ENCODE results near the gene CLDN11. TPM values are rescaled to one million over a fixed set of nuclear protein-coding genes. Genes with fewer than 3 reads are reported as not detected.

The CLDN11 gene
- total and polyA plus RNA-seq, 4 donors: 0.28 to 3.3 (median 1.9) TPM

DNA sequence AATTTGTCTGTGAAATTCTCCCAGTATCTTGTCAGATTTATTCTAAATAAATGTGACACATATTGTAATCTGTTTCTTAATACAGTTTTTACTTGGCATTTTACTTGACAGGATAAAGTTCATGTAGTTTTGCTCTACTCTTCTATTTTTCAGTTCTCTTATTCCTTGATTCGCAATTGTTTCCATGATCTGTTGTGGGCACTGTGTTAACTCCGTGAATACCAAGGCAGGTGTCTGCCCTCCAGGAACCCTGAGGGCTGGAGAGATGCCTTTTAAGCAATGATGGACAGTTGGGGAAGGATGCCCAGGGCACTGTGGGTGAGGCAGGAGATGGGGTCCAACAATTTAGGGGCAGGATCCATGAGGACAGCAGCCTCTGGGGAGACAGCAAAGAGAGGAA, 3.1 kb downstream of the CLDN11 start:
- Histone ChIP-seq H3K27me3 (ENCODE audit: control insufficient read depth in 4 of 4, insufficient read depth in 4 of 4, low read length in 3 of 4) (peaks cover 0 to 4% (median 0%) of the 10 kb centered on the region in 4 donors), H3K9ac (ENCODE audit: low read depth in 1 of 2, low read length in 2 of 2) (no peak overlapping the region), H3K9me3 (ENCODE audit: control insufficient read depth in 4 of 4, low read length in 3 of 4) (no peaks in the 10 kb centered on the region), H3K27ac (ENCODE audit: low read depth in 1 of 2, low read length in 2 of 2) (no peak overlapping the region), H3K36me3 (ENCODE audit: control insufficient read depth in 4 of 4, insufficient read depth in 3 of 4, low read depth in 1 of 4, low read length in 3 of 4) (no peaks in the 10 kb centered on the region), H3K4me1 (ENCODE audit: control insufficient read depth in 4 of 4, insufficient read depth in 4 of 4, low read length in 3 of 4) (peaks cover 0 to 19% (median 11%) of the 10 kb centered on the region in 4 donors), H3K4me3 (ENCODE audit: low read depth in 1 of 3, low read length in 3 of 3) (no peak overlapping the region)
- no peak for TF ChIP-seq FOXA1 (IDR thresholded peaks at IDR 0.05)
- TF ChIP-seq JUND (IDR thresholded peaks at IDR 0.05): no peak
- TF ChIP-seq GABPA (IDR thresholded peaks at IDR 0.05 in 1 of 2, conservative IDR thresholded peaks at IDR 0.05 in 1 of 2): no peak
- TF ChIP-seq CTCF (IDR thresholded peaks at IDR 0.05; ENCODE audit: low read depth, low read length, missing input control): no peak
- no peak for TF ChIP-seq RAD21 (IDR thresholded peaks at IDR 0.05)
- TF ChIP-seq, protein P1, sequence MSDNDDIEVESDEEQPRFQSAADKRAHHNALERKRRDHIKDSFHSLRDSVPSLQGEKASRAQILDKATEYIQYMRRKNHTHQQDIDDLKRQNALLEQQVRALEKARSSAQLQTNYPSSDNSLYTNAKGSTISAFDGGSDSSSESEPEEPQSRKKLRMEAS (IDR thresholded peaks at IDR 0.05): no peak
- no peak for TF ChIP-seq YY1 (IDR thresholded peaks at IDR 0.05)
- no peak for TF ChIP-seq REST (IDR thresholded peaks at IDR 0.05)
- TF ChIP-seq, protein P2, sequence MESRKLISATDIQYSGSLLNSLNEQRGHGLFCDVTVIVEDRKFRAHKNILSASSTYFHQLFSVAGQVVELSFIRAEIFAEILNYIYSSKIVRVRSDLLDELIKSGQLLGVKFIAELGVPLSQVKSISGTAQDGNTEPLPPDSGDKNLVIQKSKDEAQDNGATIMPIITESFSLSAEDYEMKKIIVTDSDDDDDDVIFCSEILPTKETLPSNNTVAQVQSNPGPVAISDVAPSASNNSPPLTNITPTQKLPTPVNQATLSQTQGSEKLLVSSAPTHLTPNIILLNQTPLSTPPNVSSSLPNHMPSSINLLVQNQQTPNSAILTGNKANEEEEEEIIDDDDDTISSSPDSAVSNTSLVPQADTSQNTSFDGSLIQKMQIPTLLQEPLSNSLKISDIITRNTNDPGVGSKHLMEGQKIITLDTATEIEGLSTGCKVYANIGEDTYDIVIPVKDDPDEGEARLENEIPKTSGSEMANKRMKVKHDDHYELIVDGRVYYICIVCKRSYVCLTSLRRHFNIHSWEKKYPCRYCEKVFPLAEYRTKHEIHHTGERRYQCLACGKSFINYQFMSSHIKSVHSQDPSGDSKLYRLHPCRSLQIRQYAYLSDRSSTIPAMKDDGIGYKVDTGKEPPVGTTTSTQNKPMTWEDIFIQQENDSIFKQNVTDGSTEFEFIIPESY (IDR thresholded peaks at IDR 0.05): no peak
- TF ChIP-seq RXRA (IDR thresholded peaks at IDR 0.05): no peak
- no peak for TF ChIP-seq FOXA2 (IDR thresholded peaks at IDR 0.05)
- TF ChIP-seq EGR1 (IDR thresholded peaks at IDR 0.05; ENCODE audit: low read depth in 2 of 2): no peak
- no peak for TF ChIP-seq HNF4A (conservative IDR thresholded peaks at IDR 0.05)
- DNase-seq (ENCODE audit: low spot score): no peak
- 88% methylated on average over 2 of the region's 2 CpGs for WGBS

GRCh38 chr3:170423001-170423615, 4.4 kb downstream of the CLDN11 start:
- 92% methylated on average over 8 of the region's 8 CpGs for WGBS
- no peak for DNase-seq (ENCODE audit: low spot score)
- no peak overlapping the region for H3K4me3 ChIP-seq (ENCODE audit: low read depth in 1 of 3, low read length in 3 of 3)
- H3K27ac ChIP-seq (ENCODE audit: low read depth in 1 of 2, low read length in 2 of 2): no peak overlapping the region
- no peaks in the 10 kb centered on the region for H3K9me3 ChIP-seq (ENCODE audit: control insufficient read depth in 4 of 4, low read length in 3 of 4)
- H3K36me3 ChIP-seq (ENCODE audit: control insufficient read depth in 4 of 4, insufficient read depth in 3 of 4, low read depth in 1 of 4, low read length in 3 of 4): no peaks in the 10 kb centered on the region
- peaks cover 0 to 19% (median 11%) of the 10 kb centered on the region in 4 donors for H3K4me1 ChIP-seq (ENCODE audit: control insufficient read depth in 4 of 4, insufficient read depth in 4 of 4, low read length in 3 of 4)
- peaks cover 0 to 4% (median 0%) of the 10 kb centered on the region in 4 donors for H3K27me3 ChIP-seq (ENCODE audit: control insufficient read depth in 4 of 4, insufficient read depth in 4 of 4, low read length in 3 of 4)
- H3K9ac ChIP-seq (ENCODE audit: low read depth in 1 of 2, low read length in 2 of 2): no peak overlapping the region
- TF ChIP-seq NR2F2 (IDR thresholded peaks at IDR 0.05): no peak
- no peak for TF ChIP-seq RAD21 (IDR thresholded peaks at IDR 0.05)
- no peak for TF ChIP-seq JUND (IDR thresholded peaks at IDR 0.05)
- TF ChIP-seq GABPA (IDR thresholded peaks at IDR 0.05 in 1 of 2, conservative IDR thresholded peaks at IDR 0.05 in 1 of 2): no peak
- TF ChIP-seq SP1 (IDR thresholded peaks at IDR 0.05): no peak
- TF ChIP-seq, protein P2 (IDR thresholded peaks at IDR 0.05): no peak
- TF ChIP-seq FOXA1 (IDR thresholded peaks at IDR 0.05): no peak
- TF ChIP-seq HNF4G (IDR thresholded peaks at IDR 0.05): no peak
- TF ChIP-seq CTCF (IDR thresholded peaks at IDR 0.05; ENCODE audit: low read depth, low read length, missing input control): no peak
